HuH-7 (cell line): ENCODE data around the gene ZIM2.

Experiments
- DNase-seq: peaks from one replicate; pipeline ENCODE4 v3.0.0; 2011; ENCODE audit warnings: low spot score

The ZIM2 gene

DNA sequence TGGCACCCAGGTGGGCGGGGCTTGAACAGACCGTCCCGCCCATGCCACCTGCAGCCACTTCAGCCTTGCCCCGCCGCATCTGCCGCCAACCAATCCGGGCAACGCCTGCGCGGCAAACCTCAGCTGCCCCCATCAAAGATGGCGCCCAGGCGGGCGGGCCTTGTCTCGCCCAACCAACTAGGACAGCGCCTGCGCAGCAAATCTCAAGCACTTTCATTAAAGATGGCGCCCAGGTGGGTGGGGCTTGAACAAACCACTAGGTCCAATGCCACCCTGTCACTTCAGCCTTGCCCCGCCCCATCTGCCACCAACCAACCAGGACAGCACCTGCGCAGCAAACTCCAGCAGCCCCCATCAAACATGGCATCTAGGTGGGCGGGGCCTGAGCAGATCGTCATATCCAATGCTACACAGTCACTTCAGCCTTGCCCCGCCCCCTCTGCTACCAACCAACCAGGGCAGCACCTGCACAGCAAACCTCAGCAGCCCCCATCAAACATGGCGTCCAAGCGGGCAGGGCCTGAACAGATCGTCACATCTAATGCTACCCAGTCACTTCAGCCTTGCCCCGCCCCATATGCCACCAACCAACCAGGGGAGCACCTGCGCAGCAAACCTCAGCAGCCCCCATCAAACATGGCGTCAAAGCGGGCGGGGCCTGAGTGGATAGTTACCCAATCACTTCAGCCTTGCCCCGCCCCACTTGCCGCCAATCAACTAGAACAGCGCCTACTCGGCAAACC lies 1.4 kb downstream of the ZIM2 start:
- no peak for DNase-seq

DNA sequence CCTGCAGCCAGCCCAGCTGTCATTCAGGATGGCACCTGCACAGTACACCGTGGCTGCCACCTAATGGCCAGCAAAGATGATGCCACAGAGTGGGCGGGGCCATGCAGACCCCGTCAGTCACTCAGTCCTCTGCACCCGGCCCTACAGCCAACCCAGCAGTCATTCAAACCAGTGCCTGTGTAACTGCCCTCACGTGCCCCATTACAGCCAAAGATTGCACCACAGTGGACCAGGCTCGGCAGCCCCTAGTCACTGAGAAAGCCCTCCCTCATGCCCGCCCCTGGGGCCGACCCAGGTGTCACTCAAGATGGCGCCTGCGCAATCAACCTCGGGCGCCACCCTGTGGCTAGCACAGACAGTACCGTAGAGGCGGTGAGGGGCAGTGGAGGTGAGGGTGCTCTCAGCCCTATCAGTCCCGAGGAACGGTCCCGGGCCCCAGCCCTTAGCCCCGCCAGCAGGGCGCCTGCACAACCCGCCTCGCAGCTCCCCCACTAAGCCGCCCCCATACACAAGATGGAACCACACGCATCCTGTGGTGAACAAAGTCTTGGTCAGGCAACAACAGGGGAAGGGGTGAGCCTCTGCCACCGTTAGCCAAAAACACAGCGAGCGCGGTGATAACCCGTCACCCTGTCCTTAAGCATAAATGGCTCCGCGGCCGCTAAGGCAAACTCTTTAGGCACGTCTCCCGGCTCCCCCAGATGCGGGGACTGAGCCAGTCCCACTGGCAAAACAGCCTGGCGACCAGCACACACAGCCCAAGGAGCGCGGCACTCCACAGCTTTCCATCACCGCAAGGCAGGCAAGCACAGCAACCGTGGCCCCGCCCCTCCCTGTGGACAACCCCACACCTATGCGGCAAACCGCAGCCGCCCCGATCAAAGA lies 2.3 kb downstream of the ZIM2 start:
- DNase-seq: no peak

GRCh38 chr19:56837492-56838023 lies 3.0 kb downstream of the ZIM2 start:
- no peak for DNase-seq

GRCh38 chr19:56837004-56837403 lies 3.5 kb downstream of the ZIM2 start:
- no peak for DNase-seq

GRCh38 chr19:56836059-56836458 lies 4.5 kb downstream of the ZIM2 start:
- no peak for DNase-seq

DNA sequence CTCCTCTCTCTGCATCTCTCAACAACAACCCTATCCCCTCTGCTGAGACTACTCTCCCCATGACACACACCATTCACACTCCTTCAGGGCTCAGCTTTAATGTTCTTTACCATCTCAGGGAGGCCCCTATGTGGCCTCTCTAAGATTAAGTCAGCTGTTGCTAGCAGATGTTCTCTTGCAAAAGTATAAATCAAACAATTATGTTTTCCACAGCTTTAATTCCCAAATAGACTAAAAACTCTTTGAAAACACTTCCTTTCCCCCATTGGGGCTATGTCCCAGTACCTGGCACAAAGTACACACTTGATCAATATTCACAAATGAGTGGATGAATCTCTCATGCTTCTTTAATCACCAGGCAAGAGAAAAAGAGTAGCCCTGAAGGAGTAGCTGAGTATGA lies 5.1 kb downstream of the ZIM2 start:
- DNase-seq: no peak

- DNase-seq: no peak
These were observed 5.8 kb downstream of the ZIM2 start for GRCh38 chr19:56834564-56835375.

DNA sequence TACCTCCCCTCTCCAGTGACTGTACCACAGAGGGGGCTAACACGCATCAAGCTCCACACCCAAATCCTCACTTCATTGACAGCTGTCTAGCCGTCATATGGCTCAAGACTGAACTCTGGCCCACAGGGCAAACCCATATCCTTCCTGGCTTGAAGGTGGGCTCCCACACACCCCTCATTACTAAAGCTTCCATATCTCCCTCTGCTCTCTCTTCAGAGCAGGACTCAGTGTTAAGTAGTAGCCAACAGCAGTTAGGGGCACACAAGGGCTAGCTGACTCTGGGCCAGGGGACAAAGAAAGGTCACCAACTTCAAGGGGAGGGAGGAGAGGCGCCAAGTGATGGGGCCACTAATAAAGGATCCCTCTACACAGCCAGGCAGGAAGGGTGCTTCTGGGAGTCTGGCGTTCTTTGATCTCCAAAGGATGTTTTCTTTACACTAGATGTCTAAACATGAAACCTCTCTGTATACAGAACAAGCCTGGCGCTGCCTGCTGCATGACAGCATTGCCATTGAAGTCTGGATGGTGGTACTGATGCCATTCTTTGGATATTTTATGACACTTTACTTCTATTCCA lies 8.1 kb downstream of the ZIM2 start:
- DNase-seq: no peak

- DNase-seq: no peak
These were observed 9.3 kb downstream of the ZIM2 start for GRCh38 chr19:56831255-56831654.

DNA sequence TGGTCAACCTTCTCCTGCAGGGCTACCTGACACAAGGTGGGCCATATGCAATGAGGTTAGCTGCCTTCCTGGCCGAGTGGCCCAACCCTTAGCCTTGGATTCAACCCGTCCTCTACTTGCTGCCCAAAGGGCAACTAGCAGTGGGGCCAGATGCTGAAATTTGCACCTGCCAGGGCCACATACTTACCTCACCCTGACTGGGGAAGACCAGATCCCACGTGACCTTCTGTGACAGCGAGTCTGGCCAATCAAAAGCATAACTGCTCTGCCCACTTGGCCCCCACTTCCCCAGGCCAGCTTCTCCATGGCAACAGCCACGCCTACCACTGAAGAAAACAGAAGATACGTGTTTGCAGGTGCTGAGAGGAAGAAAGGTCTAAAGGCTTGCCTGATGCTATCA lies 10.9 kb downstream of the ZIM2 start:
- no peak for DNase-seq

GRCh38 chr19:56827708-56828107 lies 12.8 kb downstream of the ZIM2 start:
- DNase-seq: no peak

- DNase-seq: no peak
These were observed 16.6 kb downstream of the ZIM2 start for GRCh38 chr19:56823956-56824355.

- DNase-seq: no peak
These were observed 17.1 kb downstream of the ZIM2 start for GRCh38 chr19:56823417-56823816.

- DNase-seq: no peak
These were observed 17.8 kb downstream of the ZIM2 start for GRCh38 chr19:56822755-56823154.

DNA sequence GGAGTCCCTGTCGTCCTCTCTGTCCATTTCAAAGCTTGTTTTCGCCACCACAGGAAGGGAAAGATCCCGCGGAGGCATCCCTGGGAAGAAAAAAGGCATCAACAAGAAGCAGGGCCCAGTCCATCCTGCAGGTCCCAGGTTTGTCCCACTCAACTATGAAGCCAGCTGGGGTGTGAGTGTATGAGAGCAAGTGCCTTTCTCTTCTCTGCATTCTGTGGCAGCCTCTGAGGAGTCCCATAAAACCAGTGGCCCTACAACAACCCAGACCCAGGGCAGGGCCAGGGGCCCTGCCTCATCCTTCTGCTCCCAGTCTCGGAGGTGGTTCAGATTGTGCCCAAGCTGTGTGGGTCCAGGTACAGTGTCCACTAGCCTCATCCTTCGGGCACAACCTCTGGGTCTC lies 18.9 kb downstream of the ZIM2 start:
- DNase-seq: no peak

GRCh38 chr19:56821209-56821608 lies 19.3 kb downstream of the ZIM2 start:
- no peak for DNase-seq

- DNase-seq: no peak
These were observed 21.4 kb downstream of the ZIM2 start for GRCh38 chr19:56819166-56819565.

DNA sequence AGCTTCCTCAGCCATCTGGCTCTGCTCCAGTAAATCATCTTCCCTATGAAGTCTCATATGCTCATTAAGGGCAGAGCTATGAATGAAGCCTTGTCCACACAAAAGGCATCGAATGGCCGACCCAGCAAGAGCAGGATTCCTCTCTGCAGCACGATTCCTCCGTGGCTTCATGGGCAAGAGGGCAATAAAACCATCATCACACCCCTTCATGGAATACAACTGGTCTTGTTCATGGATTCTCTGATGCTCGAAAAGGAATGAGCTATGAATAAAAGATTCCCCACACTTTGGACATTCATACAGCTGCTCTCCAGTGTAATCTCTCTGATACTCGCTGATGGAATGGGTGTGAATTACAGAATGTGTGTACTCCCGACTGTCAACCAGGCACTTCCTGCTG lies 25.9 kb downstream of the ZIM2 start:
- no peak for DNase-seq

DNA sequence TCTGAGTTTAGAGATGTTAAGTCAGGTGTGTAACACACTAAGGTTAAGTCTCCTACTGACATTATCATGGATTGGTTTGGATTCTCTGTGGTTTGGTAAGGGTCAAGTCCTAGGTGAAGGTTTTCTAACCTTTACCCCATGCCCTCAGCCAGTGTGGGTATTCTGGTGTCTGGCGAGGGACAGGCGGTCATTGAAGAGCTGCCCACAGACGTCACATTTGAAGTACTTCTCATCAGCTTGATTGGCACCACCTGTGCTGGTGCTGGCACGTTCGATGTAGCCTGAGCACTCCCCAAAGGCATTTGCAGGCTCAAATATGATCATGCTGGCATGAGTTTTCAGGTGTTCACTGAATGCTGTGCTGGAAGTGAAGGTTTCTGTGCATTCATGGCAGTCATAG lies 27.0 kb downstream of the ZIM2 start:
- no peak for DNase-seq

GRCh38 chr19:56811480-56811879 lies 29.0 kb downstream of the ZIM2 start:
- no peak for DNase-seq

- DNase-seq: no peak
These were observed 30.3 kb downstream of the ZIM2 start for GRCh38 chr19:56810260-56810659.
